Breast epithelium (tissue), 4 donors: Measurements from ENCODE around the gene PRR33. TPM values are rescaled to one million over a fixed set of nuclear protein-coding genes. Genes with fewer than 3 reads are reported as not detected.
"Not testable (repeated sequence)": the region's sequence is repeated elsewhere in the genome, so short reads cannot be mapped to it uniquely, and the experiment has no call there.

Experiments used
- DNase-seq, 2 donors: peaks; one replicate each; pipeline ENCODE4 v3.0.0-alpha.2; 2019; ENCODE audit warnings: low spot score in 2 of 2
- H3K27ac ChIP-seq, 2 donors: fragments of 200-600 bp; sonication (generic) in 1 of 2; one replicate each; pipeline ENCODE4 v1.5.1; 2016 to 2019; ENCODE audit warnings: mild to moderate bottlenecking in 1 of 2
- H3K27me3 ChIP-seq, 2 donors: fragments of 200-600 bp; sonication (generic) in 1 of 2; one replicate each; pipeline versions ENCODE4 v1.5.1 to v1.6.0; 2017 to 2019; ENCODE audit warnings: control low read depth in 1 of 2, mild to moderate bottlenecking in 1 of 2
- H3K36me3 ChIP-seq: fragments of 200-600 bp; one replicate; pipeline ENCODE4 v1.5.1; 2019
- H3K4me1 ChIP-seq, 2 donors: fragments of 200-600 bp; sonication (generic); one replicate each; pipeline ENCODE4 v1.5.1; 2016 to 2019; ENCODE audit warnings: control low read depth in 1 of 2
- H3K4me3 ChIP-seq, 3 donors: fragments of 200-600 bp; sonication (generic); 1 replicate in 2 of 3; 2 replicates in 1 of 3; pipeline ENCODE4 v1.5.1; 2016 to 2019; ENCODE audit warnings: mild to moderate bottlenecking in 3 of 3, moderate library complexity in 2 of 3
- H3K9me3 ChIP-seq, 2 donors: fragments of 200-600 bp; sonication (generic) in 1 of 2; one replicate each; pipeline ENCODE4 v1.5.1; 2016 to 2019; ENCODE audit warnings: control low read depth in 1 of 2
- POLR2A ChIP-seq: fragments of 450-650 bp; IDR thresholded peaks from one replicate; pipeline ENCODE4 v1.6.1; 2016; ENCODE audit warnings: antibody characterized with exemption, mild to moderate bottlenecking, moderate library complexity
- POLR2AphosphoS5 ChIP-seq, 3 donors: sonication (generic); formaldehyde crosslinking; IDR thresholded peaks; one replicate each; pipeline ENCODE4 v1.6.1; 2017; ENCODE audit warnings: antibody characterized with exemption in 3 of 3
- intact Hi-C: fragments of 100-400 bp; cut with DNase I; formaldehyde crosslinking; loops from one replicate; pipeline ENCODE4 v1.15.1; 2023; ENCODE audit warnings: low total_unique reads
- total RNA-seq, 3 donors: library from RNA; depleted of rRNA; stranded (reverse); fragments of >200 nt; gene quantifications; one replicate each; pipeline ENCODE4 v1.1.0, GENCODE V29; 2016
- TF ChIP-seq, protein P1 (sequence below), 3 donors: fragments of 450-650 bp; IDR thresholded peaks; one replicate each; pipeline ENCODE4 v1.5.1; 2016 to 2017; ENCODE audit warnings: antibody characterized with exemption in 3 of 3, mild to moderate bottlenecking in 3 of 3, moderate library complexity in 3 of 3

Gene PRR33
- total RNA-seq, 3 donors from 2014 or later = not detected

DNA sequence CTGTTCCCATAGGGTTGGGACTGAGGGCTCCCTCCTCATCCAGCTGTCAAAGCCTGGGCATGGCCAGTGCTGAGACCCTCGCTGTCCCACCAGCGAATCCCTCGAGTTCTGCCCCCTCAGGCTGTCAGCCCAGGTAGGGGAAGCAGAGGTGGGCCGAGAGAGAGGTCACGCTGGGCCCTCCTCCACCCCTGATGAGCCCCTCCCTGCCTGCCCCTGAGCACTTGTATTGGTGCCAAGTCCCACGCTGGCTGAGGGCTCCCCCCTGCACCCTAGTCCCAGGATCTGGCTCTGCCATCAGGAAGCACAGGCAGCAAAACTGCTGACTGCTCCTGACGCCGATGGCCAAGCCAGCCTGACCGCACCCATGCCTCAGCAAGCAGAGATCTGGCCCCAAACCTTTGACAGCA lies 3.3 kb downstream of the PRR33 start:
- H3K27ac ChIP-seq = peak overlapping the region; percentile 8 to 74
- no peak for DNase-seq
- peaks cover 0 to 4% of the 10 kb centered on the region in 2 donors for H3K27me3 ChIP-seq
- H3K4me3 ChIP-seq = no peak overlapping the region
- TF ChIP-seq POLR2A = no peak
- TF ChIP-seq, protein P1, sequence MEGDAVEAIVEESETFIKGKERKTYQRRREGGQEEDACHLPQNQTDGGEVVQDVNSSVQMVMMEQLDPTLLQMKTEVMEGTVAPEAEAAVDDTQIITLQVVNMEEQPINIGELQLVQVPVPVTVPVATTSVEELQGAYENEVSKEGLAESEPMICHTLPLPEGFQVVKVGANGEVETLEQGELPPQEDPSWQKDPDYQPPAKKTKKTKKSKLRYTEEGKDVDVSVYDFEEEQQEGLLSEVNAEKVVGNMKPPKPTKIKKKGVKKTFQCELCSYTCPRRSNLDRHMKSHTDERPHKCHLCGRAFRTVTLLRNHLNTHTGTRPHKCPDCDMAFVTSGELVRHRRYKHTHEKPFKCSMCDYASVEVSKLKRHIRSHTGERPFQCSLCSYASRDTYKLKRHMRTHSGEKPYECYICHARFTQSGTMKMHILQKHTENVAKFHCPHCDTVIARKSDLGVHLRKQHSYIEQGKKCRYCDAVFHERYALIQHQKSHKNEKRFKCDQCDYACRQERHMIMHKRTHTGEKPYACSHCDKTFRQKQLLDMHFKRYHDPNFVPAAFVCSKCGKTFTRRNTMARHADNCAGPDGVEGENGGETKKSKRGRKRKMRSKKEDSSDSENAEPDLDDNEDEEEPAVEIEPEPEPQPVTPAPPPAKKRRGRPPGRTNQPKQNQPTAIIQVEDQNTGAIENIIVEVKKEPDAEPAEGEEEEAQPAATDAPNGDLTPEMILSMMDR (IDR thresholded peaks at IDR 0.05) = no peak
- TF ChIP-seq POLR2AphosphoS5 (IDR thresholded peaks at IDR 0.05) = no peak
- H3K36me3 ChIP-seq = no peaks in the 10 kb centered on the region
- peaks cover 0 to 5% of the 10 kb centered on the region in 2 donors for H3K4me1 ChIP-seq
- intact Hi-C loops = no loop called here
- H3K9me3 ChIP-seq = no peaks in the 10 kb centered on the region

- TF ChIP-seq, protein P1 (IDR thresholded peaks at IDR 0.05) = no peak
- TF ChIP-seq POLR2AphosphoS5 (IDR thresholded peaks at IDR 0.05) (no peak), POLR2A (no peak)
- intact Hi-C loops = no loop called here
- no peak for DNase-seq
Observed at GRCh38 chr11:1887451-1888346, 4.0 kb downstream of the PRR33 start.

DNA sequence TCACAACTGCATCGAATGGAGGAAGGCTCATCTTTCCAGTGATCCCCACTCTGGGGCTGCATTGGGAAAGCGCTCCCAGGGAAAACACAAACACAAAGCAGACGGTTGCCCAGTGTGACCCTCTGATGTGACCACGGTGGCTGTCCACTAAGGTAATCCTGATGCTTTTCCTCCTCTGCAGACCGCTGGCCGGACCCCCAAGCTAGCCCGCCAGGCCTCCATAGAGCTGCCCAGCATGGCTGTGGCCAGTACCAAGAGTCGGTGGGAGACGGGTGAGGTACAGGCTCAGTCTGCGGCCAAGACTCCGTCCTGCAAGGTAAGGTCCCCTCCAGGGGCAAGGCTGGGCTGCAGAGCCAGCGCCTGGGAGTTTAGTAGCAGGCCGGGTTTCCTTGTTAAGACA lies 5.1 kb downstream of the PRR33 start:
- H3K27me3 ChIP-seq, H3K27ac ChIP-seq, H3K4me1 ChIP-seq, H3K4me3 ChIP-seq, intact Hi-C loops, H3K9me3 ChIP-seq, DNase-seq, H3K36me3 ChIP-seq: not testable (repeated sequence)

More at GRCh38 chr11:1887451-1888346, 4.0 kb downstream of the PRR33 start:
- H3K4me1 ChIP-seq = peaks cover 0 to 5% of the 10 kb centered on the region in 2 donors
- peak overlapping the region; percentile 8 to 74 for H3K27ac ChIP-seq
- no peaks in the 10 kb centered on the region for H3K9me3 ChIP-seq
- H3K4me3 ChIP-seq = no peak overlapping the region
- no peaks in the 10 kb centered on the region for H3K36me3 ChIP-seq
- peaks cover 0 to 4% of the 10 kb centered on the region in 2 donors for H3K27me3 ChIP-seq

GRCh38 chr11:1884303-1884700 lies 7.4 kb downstream of the PRR33 start:
- Histone ChIP-seq H3K27me3 (no peaks in the 10 kb centered on the region), H3K36me3 (no peaks in the 10 kb centered on the region), H3K4me1 (peaks cover 5 to 11% of the 10 kb centered on the region in 2 donors), H3K27ac (no peak overlapping the region), H3K4me3 (no peak overlapping the region), H3K9me3 (no peaks in the 10 kb centered on the region)
- TF ChIP-seq, protein P1 (IDR thresholded peaks at IDR 0.05) = no peak
- TF ChIP-seq POLR2AphosphoS5 (IDR thresholded peaks at IDR 0.05) = no peak
- no peak for TF ChIP-seq POLR2A
- intact Hi-C loops = no loop called here
- no peak for DNase-seq

DNA sequence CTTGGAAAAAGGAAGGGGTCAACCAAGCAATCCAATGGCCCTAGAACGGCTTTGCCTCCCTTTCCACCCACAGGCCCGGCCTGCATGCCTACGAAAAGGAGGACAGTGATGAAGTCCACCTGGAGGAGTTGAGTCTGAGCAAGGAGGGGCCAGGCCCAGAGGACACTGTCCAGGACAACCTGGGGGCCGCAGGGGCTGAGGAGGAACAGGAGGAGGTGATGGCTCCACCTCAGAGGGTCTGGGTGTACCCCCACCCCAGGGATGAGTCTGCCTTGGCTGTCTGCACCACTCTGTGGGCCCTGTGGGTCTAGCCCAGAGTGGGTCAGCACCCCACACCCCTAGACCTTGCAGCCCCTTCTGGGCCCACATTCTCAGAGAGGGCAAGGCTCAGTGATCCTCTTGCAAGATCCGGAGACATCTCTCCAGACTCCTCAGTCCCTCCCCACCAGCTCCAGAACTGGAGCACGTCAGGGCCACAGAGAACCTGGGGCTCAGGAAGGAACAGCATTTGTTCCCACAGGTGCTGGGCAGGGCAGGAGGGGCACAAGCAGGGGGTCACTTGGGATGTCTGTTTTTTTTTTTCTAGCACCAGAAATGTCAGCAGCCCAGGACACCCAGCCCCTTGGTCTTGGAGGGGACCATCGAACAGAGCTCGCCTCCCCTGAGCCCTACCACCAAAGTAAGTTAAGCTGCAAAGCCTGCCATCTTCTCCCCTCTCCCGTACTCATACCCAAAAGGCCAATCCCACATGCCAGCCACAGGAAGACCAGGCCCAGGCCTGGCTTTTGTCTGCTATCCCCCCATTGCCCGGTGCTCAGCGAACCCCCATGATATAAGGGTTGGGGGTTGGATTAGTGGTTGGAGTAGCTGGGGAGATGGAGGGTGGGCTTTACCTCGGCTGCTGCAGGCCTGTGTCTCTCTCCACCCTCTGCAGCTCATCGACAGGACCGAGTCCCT lies 8.1 kb downstream of the PRR33 start:
- peak in 1 of 2 donors; percentile 37 for DNase-seq
- H3K27me3 ChIP-seq = no peaks in the 10 kb centered on the region
- intact Hi-C loops = no loop called here
- H3K27ac ChIP-seq = peak overlapping the region in 1 of 2 donors; percentile 97
- no peak overlapping the region for H3K4me3 ChIP-seq
- no peaks in the 10 kb centered on the region for H3K9me3 ChIP-seq
- peaks cover 2 to 11% of the 10 kb centered on the region in 2 donors for H3K4me1 ChIP-seq
- no peaks in the 10 kb centered on the region for H3K36me3 ChIP-seq
- TF ChIP-seq, protein P1 (IDR thresholded peaks at IDR 0.05) = no peak
- TF ChIP-seq POLR2AphosphoS5 (IDR thresholded peaks at IDR 0.05) (no peak), POLR2A (no peak)
